Prostate gland (tissue), 2 donors: ENCODE data around the gene SECTM1. TPM values are rescaled to one million over a fixed set of nuclear protein-coding genes. Genes with fewer than 3 reads are reported as not detected.

Source experiments
- DNase-seq: peaks from one replicate; pipeline ENCODE4 v3.0.0-alpha.2; 2019; ENCODE audit warnings: low spot score
- H3K27ac ChIP-seq, 2 donors: fragments of 200-600 bp; sonication (generic); 2 replicates each; pipeline ENCODE4 v1.5.1; 2017 to 2019
- H3K27me3 ChIP-seq: fragments of 200-600 bp; sonication (generic); replicated peaks from 2 replicates; pipeline ENCODE4 v1.5.1; 2019; ENCODE audit not compliant: insufficient read depth
- H3K36me3 ChIP-seq, 2 donors: fragments of 200-600 bp; sonication (generic); 1 replicate in 1 of 2; 2 replicates in 1 of 2; pipeline versions ENCODE4 v1.5.1 to v1.8.1; 2017 to 2019
- H3K4me1 ChIP-seq: fragments of 200-600 bp; sonication (generic); replicated peaks from 2 replicates; pipeline ENCODE4 v1.5.1; 2019
- H3K4me3 ChIP-seq, 2 donors: fragments of 200-600 bp; sonication (generic); 2 replicates each; pipeline ENCODE4 v1.5.1; 2017 to 2019
- H3K9me3 ChIP-seq: fragments of 200-600 bp; sonication (generic); 2 replicates; pipeline ENCODE4 v1.5.1; 2017
- CTCF ChIP-seq, 4 experiments: fragments of 200-600 bp in 2 of 4; fragments of 450-650 bp in 2 of 4; sonication (generic) in 2 of 4; IDR thresholded peaks; 1 replicate in 3 of 4; 2 replicates in 1 of 4; pipeline ENCODE4 v1.5.1; 2016 to 2019; ENCODE audit warnings: antibody characterized with exemption in 4 of 4, mild to moderate bottlenecking in 2 of 4, moderate library complexity in 2 of 4
- POLR2A ChIP-seq: fragments of 450-650 bp; IDR thresholded peaks from one replicate; pipeline ENCODE4 v1.6.1; 2016; ENCODE audit warnings: antibody characterized with exemption, mild to moderate bottlenecking
- POLR2AphosphoS5 ChIP-seq: sonication (generic); formaldehyde crosslinking; IDR thresholded peaks from one replicate; pipeline ENCODE4 v1.6.1; 2017; ENCODE audit warnings: antibody characterized with exemption
- WGBS: methylation state at CpG from one replicate; pipeline ENCODE4 v1.1.5; 2018; 5-methylcytosine and 5-hydroxymethylcytosine counted together
- intact Hi-C: fragments of 100-400 bp; cut with DNase I; formaldehyde crosslinking; loops from one replicate; pipeline ENCODE4 v1.14.2; 2022
- total RNA-seq, 2 donors: library from RNA; depleted of rRNA; stranded (reverse); fragments of >200 nt; gene quantifications; one replicate each; pipeline ENCODE4 v1.1.0, GENCODE V29; 2016

The SECTM1 gene
- total RNA-seq, 2 donors from 2014 or later = 9.0 to 12.5 TPM

GRCh38 chr17:82271401-82271800, 62.2 kb downstream of the SECTM1 start:
- Histone ChIP-seq H3K27ac (peak overlapping the region; percentile 84 to 98), H3K27me3 (no peaks in the 10 kb centered on the region), H3K36me3 (no peaks in the 10 kb centered on the region), H3K9me3 (no peaks in the 10 kb centered on the region), H3K4me3 (peak overlapping the region in 1 of 2 donors; percentile 89), H3K4me1 (peaks cover 43% of the 10 kb centered on the region)
- intact Hi-C loops = no loop called here
- no peak for DNase-seq
- no peak for TF ChIP-seq POLR2A
- no peak for TF ChIP-seq POLR2AphosphoS5
- no peak for TF ChIP-seq CTCF (IDR thresholded peaks at IDR 0.05)
- WGBS = 71% methylated on average over 6 of the region's 6 CpGs

Other genes with a start within 250 kb of the SECTM1 start
- 100 to 1,000 TPM; 192 to 388 TPM for gene FASN, start 235.5 kb downstream of the SECTM1 start, total RNA-seq
- 10 to 100 TPM; 57.6 to 62.8 TPM for gene CCDC57, start 120.9 kb downstream of the SECTM1 start, total RNA-seq
- gene SLC16A3, start 104.7 kb downstream of the SECTM1 start, total RNA-seq = 10 to 100 TPM in 1 of 2 donors, 1 to 10 TPM in 1; 5.0 to 69.2 TPM
- 100 to 1,000 TPM in 1 of 2 donors, 10 to 100 TPM in 1; 80.3 to 155 TPM for gene CSNK1D, start 60.1 kb downstream of the SECTM1 start, total RNA-seq
- gene CD7, start 16.2 kb downstream of the SECTM1 start, total RNA-seq = 1 to 10 TPM in 1 of 2 donors, not detected in 1; 2.8 TPM
- 10 to 100 TPM in 1 of 2 donors, not detected in 1; 10.6 TPM for gene TEX19, start 25.5 kb upstream of the SECTM1 start, total RNA-seq
- gene UTS2R, start 38.0 kb upstream of the SECTM1 start, total RNA-seq = not detected
- gene HEXD, start 84.6 kb upstream of the SECTM1 start, total RNA-seq = 100 to 1,000 TPM in 1 of 2 donors, 10 to 100 TPM in 1; 76.1 to 145 TPM
- gene OGFOD3, start 84.8 kb upstream of the SECTM1 start, total RNA-seq = 10 to 100 TPM; 41.0 to 65.8 TPM
- gene CYBC1, start 117.0 kb upstream of the SECTM1 start, total RNA-seq = 10 to 100 TPM; 74.3 to 81.8 TPM
- gene NARF, start 125.0 kb upstream of the SECTM1 start, total RNA-seq = 10 to 100 TPM; 38.4 to 68.1 TPM
- 10 to 100 TPM; 47.9 to 85.5 TPM for gene FOXK2, start 186.0 kb upstream of the SECTM1 start, total RNA-seq